Inflammatory macrophage treated with lipopolysaccharide for 1 hour (primary cell): ENCODE data around the gene NBEAL1.
A peak's percentile ranks its signal among the peaks of the same experiment; 100 is the strongest.
"Not testable (repeated sequence)": the region's sequence is repeated elsewhere in the genome, so short reads cannot be mapped to it uniquely, and the experiment has no call there.

ENCODE experiments used
- DNase-seq, 2 donors: peaks; one replicate each; pipeline ENCODE4 v3.0.0-alpha.2; 2020 to 2022

NBEAL1 gene

GRCh38 chr2:203014456-203015199, at the start of gene NBEAL1:
NBEAL1 (plus strand) TSS chr2:203014875; CDS start chr2:203016385, 1,510 bp downstream.
- DNase-seq, result peak; percentile 98 to 99

- DNase-seq, result peak; percentile 69 to 87
Observed at GRCh38 chr2:202965810-202966460, 48.7 kb upstream of the NBEAL1 start.

- DNase-seq, result not testable (repeated sequence)
Observed at GRCh38 chr2:202969404-202969803, 45.3 kb upstream of the NBEAL1 start.

DNA sequence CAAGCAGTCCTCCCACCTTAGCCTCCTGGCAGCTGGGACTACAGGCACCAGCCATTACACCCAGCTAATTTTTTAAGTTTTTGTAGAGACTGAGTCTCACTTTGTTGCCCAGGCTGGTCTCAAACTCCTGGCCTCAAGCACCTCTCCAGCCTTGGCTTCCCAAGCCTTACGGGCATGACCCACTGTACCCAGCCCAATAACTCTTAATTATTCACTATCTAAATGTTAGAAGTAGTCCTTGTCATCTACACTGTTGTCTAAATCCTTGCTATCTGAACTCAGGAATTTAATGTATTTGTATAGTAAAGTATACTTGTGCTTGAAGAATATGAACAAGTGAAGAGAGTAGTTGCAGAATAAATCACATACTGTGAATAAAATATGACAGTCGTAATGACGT, 37.9 kb upstream of the NBEAL1 start:
- no peak for DNase-seq

- DNase-seq, result no peak
Observed at GRCh38 chr2:202982779-202983491, 31.7 kb upstream of the NBEAL1 start.

DNA sequence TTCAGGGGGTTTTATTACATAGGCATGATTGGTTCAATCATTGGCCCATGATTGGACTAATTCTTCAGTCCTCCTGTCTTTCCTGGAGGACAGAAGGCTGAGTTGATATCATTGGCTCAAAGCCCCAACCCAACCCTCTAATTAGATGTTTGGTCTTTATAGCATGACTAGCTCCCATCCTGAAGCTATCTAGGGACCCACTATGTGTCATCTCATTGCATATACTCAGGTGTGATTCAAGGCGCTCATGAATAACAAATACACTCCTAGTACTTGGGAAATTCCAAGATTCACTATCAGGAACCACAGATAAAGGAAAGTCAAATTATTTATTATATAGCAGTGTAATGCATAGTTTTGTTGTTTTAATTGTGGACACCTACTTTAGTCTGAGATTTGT, 24.9 kb upstream of the NBEAL1 start:
- no peak for DNase-seq

- no peak for DNase-seq
Observed at GRCh38 chr2:202990501-202990900, 24.2 kb upstream of the NBEAL1 start.

GRCh38 chr2:202997113-202997512, 17.6 kb upstream of the NBEAL1 start:
- DNase-seq, result peak; percentile 85 to 87

DNA sequence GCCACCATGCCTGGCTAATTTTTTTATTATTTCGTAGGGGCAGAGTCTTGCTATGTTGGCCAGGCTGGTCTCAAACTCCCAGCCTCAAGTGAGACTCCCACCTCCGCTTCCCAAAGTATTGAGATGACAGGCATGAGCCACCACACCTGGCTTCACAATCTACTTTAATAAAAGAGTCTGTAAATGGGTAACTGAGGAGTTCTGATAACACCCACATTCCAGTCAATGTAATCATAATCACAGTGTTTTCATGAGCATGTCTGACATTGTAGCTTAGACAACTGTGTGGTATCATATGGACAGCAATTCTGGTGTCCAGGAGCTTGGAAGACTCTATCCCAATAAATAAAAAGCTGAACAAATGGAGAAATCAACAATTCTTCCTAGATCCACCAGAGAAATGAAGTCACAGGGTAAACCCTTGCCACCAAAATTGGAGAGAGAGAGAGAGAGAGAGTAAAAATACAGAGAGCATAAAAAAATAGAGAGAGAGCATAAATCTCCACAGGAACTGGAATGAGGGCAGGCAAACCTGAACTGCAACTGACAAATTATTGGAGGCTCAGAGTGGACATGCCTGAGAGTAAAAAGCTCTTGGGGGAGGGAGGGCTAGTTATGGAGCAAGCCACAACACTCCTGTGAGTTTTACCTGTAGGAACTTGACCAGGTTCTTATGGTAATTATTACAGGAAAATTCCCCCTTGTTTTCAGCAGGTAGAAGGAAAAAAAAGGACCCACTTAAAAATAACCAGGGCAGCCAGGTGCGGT, 12.4 kb upstream of the NBEAL1 start:
- no peak for DNase-seq

GRCh38 chr2:203003716-203004115, 11.0 kb upstream of the NBEAL1 start:
- no peak for DNase-seq

- no peak for DNase-seq
Observed at GRCh38 chr2:203016716-203017115, 2.0 kb downstream of the NBEAL1 start.

- no peak for DNase-seq
Observed at GRCh38 chr2:203018181-203018580, 3.5 kb downstream of the NBEAL1 start.

- DNase-seq, result no peak
Observed at GRCh38 chr2:203019142-203019541, 4.5 kb downstream of the NBEAL1 start.

DNA sequence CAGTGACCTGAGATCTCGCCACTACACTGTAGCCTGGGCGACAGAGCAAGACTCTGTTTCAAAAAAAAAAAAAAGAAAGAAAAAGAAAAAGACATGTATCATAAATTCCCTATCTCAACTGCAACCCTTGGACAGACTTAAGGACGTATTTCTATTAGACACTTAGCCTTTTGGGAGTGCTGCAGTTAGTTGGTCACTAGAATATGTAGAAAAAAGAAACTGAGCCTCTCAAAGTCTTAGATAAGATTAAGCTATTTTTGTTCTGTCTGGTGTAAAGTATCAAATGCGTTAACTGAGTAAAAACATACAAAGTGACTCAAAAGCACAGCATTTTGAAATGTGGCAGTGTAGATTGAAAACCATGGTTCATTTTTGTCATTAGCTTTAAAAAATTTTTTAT, 7.3 kb downstream of the NBEAL1 start:
- DNase-seq, result no peak

GRCh38 chr2:203022751-203023150, 8.1 kb downstream of the NBEAL1 start:
- DNase-seq, result no peak

GRCh38 chr2:203025592-203025991, 10.9 kb downstream of the NBEAL1 start:
- no peak for DNase-seq

DNA sequence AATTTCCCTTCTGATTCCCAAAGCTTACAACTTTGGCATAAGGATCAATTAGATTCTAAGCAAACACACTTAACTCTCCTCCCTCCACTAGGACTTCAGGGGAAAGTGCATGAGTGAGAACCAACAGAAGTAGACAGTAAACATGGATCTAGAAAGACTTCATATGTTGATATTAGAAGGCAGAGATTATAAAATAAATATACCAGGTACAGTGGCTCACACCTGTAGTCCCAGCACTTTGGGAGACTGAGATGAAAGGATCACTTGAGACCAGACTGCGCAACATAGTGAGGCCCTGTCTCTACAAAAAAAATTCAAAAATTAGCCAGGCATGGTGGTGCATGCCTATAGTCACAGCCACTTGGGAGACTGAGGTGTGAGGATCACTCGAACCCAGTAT, 15.9 kb downstream of the NBEAL1 start:
- no peak for DNase-seq

DNA sequence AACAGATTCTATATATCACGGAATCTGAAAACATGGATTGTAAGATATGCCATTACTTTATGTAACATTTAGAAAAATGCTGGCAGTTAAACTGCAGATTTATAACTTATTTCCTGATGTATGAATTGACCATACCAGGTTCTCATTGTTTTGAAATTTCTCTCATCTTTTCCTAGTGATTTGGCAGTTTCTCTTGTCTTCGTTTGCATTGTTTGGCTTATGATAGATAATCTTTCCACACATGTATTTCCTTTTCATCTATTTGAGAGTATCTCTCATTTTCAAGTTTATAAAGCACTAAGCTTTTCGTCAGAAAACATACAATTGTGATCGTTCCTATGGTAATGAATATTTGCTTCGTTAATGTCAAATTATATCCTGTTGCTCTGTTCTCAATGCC, 16.3 kb downstream of the NBEAL1 start:
- DNase-seq, result no peak

GRCh38 chr2:203033395-203033794, 18.7 kb downstream of the NBEAL1 start:
- DNase-seq, result peak; percentile 7 to 21

- DNase-seq, result no peak
Observed at GRCh38 chr2:203035879-203036470, 21.3 kb downstream of the NBEAL1 start.

DNA sequence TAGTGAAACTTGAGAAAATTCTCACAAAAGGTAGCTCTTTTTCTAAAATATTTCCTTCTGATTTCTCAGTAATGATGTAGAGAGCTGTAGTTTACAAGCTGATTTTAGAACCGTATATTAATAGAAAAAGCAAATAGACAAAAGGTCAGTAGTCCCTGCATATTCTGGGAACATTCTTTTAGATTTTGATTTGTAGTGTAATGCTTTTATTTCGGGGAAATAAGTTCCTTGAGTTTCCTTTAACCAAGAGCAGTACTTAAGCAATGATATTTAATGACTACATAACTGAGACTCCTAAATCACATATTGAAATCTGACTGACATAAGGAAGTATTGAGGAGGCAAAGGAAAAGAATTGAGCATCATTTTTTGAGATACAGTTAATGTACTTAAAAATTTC, 22.4 kb downstream of the NBEAL1 start:
- no peak for DNase-seq

DNA sequence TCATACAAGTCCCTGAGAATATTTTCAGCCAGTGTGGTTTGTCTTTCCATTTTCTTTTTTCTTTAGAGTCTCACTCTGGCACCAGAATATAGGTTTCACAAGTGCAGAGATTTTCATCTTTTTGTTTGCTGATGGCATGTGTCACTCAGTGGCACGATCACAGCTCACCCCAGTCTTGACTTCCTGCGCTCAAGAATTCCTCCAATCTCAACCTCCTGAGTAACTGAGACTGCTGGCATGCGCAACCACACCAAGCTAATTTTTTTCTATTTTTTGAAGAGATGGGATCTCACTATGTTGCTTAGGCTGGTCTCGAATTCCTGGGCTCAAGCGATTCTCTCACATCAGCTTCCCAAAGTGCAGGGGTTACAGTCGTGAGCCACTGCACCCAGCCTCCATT, 23.9 kb downstream of the NBEAL1 start:
- no peak for DNase-seq

GRCh38 chr2:203039211-203039610, 24.5 kb downstream of the NBEAL1 start:
- DNase-seq, result not testable (repeated sequence)
